DMS114 treated with DMSO at 0.1 percent for 48 hours (cell line): Measurements from ENCODE around the gene PDK1.
"Not testable (repeated sequence)": the region's sequence is repeated elsewhere in the genome, so short reads cannot be mapped to it uniquely, and the experiment has no call there.

Experiments
- DNase-seq: peaks from one replicate; lab custom pipeline; 2025; ENCODE audit not compliant: unreplicated experiment; lab: John Stamatoyannopoulos, UW

The PDK1 gene

GRCh38 chr2:172555522-172556283 lies at the start of gene PDK1:
Gene PDK1 (plus strand): TSS chr2:172556090. CDS start chr2:172556151, 61 bp downstream.
- DNase-seq = peak; percentile 35

- DNase-seq = no peak
These were observed 48.7 kb upstream of the PDK1 start for GRCh38 chr2:172507199-172507598.

GRCh38 chr2:172510088-172510487 lies 45.8 kb upstream of the PDK1 start:
- no peak for DNase-seq

- no peak for DNase-seq
These were observed 45.3 kb upstream of the PDK1 start for GRCh38 chr2:172510548-172510947.

GRCh38 chr2:172512810-172513523 lies 42.9 kb upstream of the PDK1 start:
- no peak for DNase-seq

GRCh38 chr2:172513524-172513900 lies 42.4 kb upstream of the PDK1 start:
- DNase-seq = no peak

- DNase-seq = no peak
These were observed 41.8 kb upstream of the PDK1 start for GRCh38 chr2:172513935-172514586.

- DNase-seq = no peak
These were observed 39.6 kb upstream of the PDK1 start for GRCh38 chr2:172516299-172516698.

- DNase-seq = no peak
These were observed 36.9 kb upstream of the PDK1 start for GRCh38 chr2:172518995-172519394.

- no peak for DNase-seq
These were observed 30.3 kb upstream of the PDK1 start for GRCh38 chr2:172525601-172526000.

GRCh38 chr2:172531309-172531708 lies 24.6 kb upstream of the PDK1 start:
- DNase-seq = no peak

- DNase-seq = not testable (repeated sequence)
These were observed 23.4 kb upstream of the PDK1 start for GRCh38 chr2:172532461-172532860.

GRCh38 chr2:172533687-172534086 lies 22.2 kb upstream of the PDK1 start:
- no peak for DNase-seq

GRCh38 chr2:172535119-172535518 lies 20.8 kb upstream of the PDK1 start:
- DNase-seq = no peak

GRCh38 chr2:172537851-172538250 lies 18.0 kb upstream of the PDK1 start:
- not testable (repeated sequence) for DNase-seq

- DNase-seq = no peak
These were observed 16.1 kb upstream of the PDK1 start for GRCh38 chr2:172539767-172540166.

GRCh38 chr2:172540421-172540820 lies 15.5 kb upstream of the PDK1 start:
- no peak for DNase-seq

GRCh38 chr2:172545408-172546075 lies 10.3 kb upstream of the PDK1 start:
- DNase-seq = no peak

- no peak for DNase-seq
These were observed 6.8 kb upstream of the PDK1 start for GRCh38 chr2:172549131-172549530.

- not testable (repeated sequence) for DNase-seq
These were observed 6.1 kb upstream of the PDK1 start for GRCh38 chr2:172549802-172550201.

GRCh38 chr2:172550419-172550818 lies 5.5 kb upstream of the PDK1 start:
- no peak for DNase-seq
